Activated CD8-positive, alpha-beta memory T cell treated with anti-CD3 and anti-CD28 coated beads, Interleukin-2, amount 50 U/mL, for 24 hours (primary cell): ENCODE results near the gene ARHGAP26.
"Not testable (repeated sequence)": the region's sequence is repeated elsewhere in the genome, so short reads cannot be mapped to it uniquely, and the experiment has no call there.

Source experiments
- DNase-seq: peaks from one replicate; pipeline ENCODE4 v3.0.0-alpha.2; 2020; ENCODE audit errors: extremely low read depth

ARHGAP26 gene

DNA sequence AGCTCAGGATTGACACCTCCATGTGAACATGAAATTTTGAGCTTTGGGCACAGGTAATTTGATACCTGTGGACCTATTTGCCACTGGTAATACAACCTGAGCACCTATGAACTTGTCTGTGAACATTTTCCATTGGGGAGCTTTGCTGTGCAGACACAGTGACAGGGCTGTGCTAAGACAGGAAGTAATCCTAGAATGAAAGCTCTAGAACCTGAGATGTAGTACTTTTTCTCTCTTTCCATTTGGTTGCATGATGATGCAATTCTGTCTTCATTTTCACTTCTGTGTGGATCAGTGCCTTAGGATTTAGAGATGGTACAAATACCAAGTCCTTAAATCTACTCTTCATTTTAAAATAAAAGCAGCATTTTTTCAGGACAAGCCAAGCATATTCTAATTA lies 416.4 kb downstream of the ARHGAP26 start:
- DNase-seq: no peak

DNA sequence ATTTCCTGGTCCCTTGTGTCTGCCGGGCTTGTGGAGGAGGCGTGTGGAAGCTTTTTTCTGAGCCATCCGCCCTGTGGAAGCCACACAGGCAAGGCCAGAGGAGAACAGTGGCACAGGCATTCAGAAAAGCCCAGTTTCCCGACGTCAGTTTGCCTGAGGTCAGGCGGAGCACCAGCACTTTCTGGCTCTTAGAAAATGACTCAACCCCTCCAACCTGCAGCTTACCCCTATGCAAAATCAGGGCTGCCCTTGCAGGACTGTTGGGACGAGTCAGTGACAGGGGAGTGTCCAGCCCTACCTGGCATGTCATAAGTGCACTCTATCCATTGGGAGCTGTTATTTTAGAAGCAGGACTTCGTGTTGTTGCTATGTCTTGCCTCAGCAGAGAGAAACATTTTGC lies 417.3 kb downstream of the ARHGAP26 start:
- no peak for DNase-seq

GRCh38 chr5:143188083-143188482 lies 417.9 kb downstream of the ARHGAP26 start:
- no peak for DNase-seq

GRCh38 chr5:143188692-143189091 lies 418.5 kb downstream of the ARHGAP26 start:
- no peak for DNase-seq

GRCh38 chr5:143190260-143190810 lies 420.2 kb downstream of the ARHGAP26 start:
- no peak for DNase-seq

- no peak for DNase-seq
These were observed 421.5 kb downstream of the ARHGAP26 start for GRCh38 chr5:143191720-143192119.

DNA sequence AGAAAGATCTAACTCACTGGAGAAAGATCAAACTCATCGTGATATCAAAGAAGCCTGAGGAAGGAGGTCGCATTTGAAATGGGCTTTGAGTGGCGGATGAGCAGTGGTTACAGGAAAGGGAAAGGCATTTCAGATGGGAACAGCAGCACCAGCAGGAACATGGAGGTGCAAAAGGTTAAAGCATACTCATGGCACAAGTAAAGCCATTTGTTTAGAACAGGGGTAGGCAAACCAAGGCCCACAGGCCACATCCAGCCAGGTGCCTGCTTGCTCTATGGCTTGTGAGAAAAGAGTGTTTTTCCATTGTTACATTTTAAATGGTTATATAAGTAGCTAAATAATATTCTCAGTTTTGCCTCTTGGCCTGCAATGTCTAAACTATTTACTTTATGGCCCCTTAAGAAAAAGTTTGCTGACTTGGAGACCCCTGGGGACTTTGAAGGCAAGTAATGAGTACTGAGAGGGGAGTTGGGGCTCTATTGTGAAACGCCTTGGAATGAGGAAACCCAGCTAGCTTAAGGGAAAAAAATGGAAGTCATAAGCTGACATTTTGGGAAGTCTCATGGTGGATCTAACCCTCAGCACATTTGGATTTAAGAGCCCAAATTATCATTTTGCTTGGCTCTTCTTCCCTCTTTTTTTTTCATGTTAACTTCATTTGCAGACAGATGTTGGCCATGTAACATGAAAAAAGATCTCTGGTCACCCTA lies 422.2 kb downstream of the ARHGAP26 start:
- no peak for DNase-seq

GRCh38 chr5:143194206-143194605 lies 424.0 kb downstream of the ARHGAP26 start:
- no peak for DNase-seq

DNA sequence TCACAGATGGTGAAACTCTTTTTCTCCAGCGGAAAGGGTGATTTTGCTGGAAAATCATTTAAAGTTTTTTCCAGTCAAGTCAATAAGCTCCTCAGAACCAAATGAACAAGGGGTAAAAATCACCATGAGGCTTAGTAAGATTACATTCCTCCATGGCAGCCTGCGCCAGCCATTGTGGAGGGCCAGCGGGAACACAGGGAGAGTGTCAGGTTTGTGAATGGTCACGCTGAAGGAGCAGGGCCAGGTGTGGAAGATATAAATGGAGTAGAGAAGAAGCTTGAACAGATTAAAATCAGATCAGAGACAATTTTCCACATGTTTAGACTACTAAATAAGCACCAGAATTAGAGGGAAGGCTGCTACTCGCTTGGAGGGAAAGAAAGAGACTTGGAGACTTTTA lies 424.5 kb downstream of the ARHGAP26 start:
- no peak for DNase-seq

GRCh38 chr5:143195491-143195890 lies 425.3 kb downstream of the ARHGAP26 start:
- DNase-seq: no peak

GRCh38 chr5:143196601-143197259 lies 426.6 kb downstream of the ARHGAP26 start:
- DNase-seq: no peak

DNA sequence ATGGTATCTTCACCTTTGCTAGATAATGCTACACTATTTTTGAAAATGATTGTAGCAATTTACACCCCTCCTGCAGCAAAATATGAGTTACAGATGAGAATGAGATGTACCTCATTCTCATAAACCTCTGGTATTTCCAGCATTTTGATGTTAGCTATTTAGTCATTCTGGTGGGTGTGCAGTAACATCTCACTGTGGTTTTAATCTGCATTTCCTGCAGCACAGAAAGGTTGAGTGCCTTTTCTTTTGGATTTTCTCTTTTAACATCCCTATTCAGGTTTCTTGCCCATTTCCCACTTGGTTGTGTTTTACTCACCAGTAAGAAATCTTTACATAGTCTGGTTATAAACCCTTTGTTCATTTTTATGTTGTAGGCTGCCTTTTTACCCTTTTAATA lies 427.1 kb downstream of the ARHGAP26 start:
- no peak for DNase-seq

GRCh38 chr5:143198332-143198731 lies 428.2 kb downstream of the ARHGAP26 start:
- no peak for DNase-seq

GRCh38 chr5:143199161-143199560 lies 429.0 kb downstream of the ARHGAP26 start:
- DNase-seq: no peak

- DNase-seq: no peak
These were observed 429.7 kb downstream of the ARHGAP26 start for GRCh38 chr5:143199843-143200242.

DNA sequence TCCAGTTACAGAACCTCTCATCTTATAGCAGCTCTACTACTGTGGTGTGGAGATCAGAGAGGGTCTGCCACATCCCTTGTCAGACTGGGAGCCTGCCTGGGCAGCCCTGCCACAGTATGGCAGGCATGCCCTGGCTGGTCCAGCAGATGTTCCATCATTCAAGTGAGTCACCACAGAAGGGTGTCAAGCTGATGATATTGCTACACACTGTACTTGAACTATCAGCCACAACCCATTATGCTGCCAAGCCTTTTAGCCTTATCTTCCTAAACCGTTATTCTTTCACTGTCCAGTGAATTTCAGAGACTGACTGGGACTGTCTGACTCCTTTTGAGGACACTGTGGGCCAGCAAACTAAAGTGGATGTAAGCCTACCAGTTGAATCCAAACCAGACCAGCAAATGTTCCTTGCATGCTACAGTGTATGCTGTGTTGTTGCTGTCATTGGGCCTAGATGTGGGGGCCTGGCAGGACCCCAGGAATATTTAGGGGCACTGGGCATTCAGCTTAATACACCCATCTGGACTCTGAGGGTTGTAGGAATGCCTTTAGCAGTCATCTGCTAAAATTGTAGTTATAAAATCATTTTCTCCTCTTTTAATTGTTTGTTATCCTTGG lies 430.7 kb downstream of the ARHGAP26 start:
- DNase-seq: no peak

DNA sequence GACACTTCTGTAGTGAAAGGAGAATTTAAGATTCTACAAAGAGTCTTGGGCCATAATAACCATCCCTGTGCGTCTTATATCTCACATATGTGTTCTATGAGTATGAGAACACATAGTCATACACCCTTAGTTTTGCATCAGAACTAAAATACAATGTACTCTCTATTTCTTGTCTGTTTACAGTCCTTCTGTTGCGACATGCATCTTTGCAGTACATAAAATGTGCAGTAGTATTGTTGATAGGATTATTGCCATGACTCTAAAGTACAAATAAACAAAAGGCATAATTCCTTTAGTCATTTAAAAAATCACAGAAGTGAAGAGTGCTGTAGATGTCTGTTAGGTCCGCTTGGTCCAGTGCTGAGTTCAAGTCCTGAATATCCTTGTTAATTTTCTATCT lies 431.4 kb downstream of the ARHGAP26 start:
- DNase-seq: no peak

- not testable (repeated sequence) for DNase-seq
These were observed 433.3 kb downstream of the ARHGAP26 start for GRCh38 chr5:143203301-143203956.

GRCh38 chr5:143204474-143205246 lies 434.5 kb downstream of the ARHGAP26 start:
- no peak for DNase-seq

GRCh38 chr5:143205386-143205785 lies 435.2 kb downstream of the ARHGAP26 start:
- no peak for DNase-seq

DNA sequence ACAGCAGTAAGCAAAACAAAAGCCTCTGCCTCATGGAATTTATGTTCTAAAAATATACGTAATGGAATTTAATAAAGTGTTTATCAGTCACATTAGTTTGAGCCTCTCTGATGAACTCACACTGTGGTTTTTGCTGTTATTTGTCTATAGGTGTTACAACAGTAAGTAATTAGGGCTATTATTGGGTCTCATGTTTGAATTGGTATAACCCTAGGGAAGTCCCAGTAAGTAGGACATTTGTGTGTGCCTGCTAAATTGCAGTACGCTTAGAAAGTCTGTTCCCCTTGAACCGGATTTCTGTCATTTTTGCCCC lies 435.7 kb downstream of the ARHGAP26 start:
- no peak for DNase-seq
